HG02943 (cell line): ENCODE measurements around the gene MEOX2.

Experiments
- ATAC-seq: cut with Tn5 transposase; IDR thresholded peaks from one replicate; pipeline ENCODE4 v1.9.1; 2021; ENCODE audit warnings: mild to moderate bottlenecking, low read depth, moderate library complexity; ENCODE audit not compliant: unreplicated experiment

MEOX2 gene

GRCh38 chr7:15682111-15682510 is 4.4 kb downstream of the MEOX2 start:
- no peak for ATAC-seq

DNA sequence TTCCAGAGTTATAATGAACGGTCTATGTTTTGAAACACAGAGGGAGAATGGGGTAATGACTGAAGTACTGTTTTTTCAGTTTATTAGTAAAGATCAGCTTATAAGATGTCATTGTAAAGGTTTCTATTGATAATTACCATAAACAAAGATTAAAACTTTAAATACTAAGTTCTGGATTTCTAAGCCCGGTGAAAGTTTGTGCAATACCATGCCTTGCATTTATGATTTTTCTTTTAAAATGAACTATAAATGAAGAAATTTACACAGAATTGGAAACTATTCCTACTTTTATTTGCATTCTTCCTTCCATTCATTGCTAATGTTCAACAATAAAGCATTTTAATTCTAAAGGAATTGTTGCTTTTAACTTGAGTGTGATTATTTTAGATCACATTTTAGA is 4.9 kb downstream of the MEOX2 start:
- no peak for ATAC-seq

DNA sequence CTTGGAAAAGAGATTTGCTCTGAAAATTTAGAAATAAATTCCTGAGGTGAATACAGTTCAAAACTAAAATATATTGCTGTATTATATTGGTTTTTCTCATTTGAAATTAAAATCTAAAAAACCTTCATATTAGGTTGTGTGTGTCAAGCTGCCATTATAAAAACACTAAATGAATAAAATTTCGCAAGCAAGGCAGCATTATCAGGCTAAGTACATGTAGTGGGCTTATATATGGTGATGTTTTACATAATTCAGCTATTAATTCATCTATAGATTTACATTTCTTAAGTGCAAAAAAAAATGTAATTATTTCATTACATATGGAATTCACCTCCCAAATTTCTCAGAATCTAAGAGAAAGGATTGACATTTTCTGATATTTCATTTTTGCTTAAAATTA is 5.3 kb downstream of the MEOX2 start:
- no peak for ATAC-seq

GRCh38 chr7:15680446-15680845 is 6.0 kb downstream of the MEOX2 start:
- ATAC-seq = no peak

DNA sequence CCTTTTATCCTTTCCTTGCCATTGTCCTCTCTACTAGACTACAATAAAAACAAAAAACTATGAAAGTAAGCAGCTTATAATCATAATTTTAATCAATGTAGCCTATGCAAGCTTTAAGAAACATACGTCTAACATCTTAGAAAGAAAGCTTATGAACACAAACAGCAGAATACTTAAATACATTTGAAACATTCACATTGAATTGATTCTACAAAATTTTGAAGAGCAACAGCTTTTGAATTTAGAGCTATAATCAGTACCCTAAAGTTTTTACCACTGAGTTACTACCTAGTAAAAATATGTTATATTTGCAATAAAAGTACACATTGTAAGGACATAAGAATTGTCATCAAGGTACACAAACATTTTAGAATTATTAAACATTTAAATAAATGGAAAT is 7.2 kb downstream of the MEOX2 start:
- ATAC-seq = no peak

DNA sequence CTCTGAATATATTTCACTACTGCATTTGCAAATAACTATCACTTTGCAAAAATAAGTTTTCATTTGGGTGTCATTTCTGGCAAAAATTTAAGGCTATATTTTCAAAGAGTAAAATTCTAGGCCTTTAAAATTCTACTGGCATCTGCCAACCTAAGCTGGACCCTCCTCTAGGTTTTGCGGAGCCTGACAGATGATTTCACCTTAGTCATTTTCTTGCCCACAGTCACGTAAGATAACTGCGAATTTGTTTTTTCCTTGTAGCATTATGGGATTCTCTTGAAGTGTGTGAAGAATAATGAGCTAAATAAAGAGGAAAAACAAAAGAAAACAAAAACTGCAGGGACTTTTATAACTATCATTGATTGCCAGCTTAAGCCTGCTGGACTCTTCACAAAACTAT is 7.8 kb downstream of the MEOX2 start:
- ATAC-seq = no peak

- ATAC-seq = no peak
Measured at GRCh38 chr7:15675379-15675778, 11.1 kb downstream of the MEOX2 start.

GRCh38 chr7:15674586-15674985 is 11.9 kb downstream of the MEOX2 start:
- no peak for ATAC-seq

GRCh38 chr7:15669443-15670090 is 16.9 kb downstream of the MEOX2 start:
- ATAC-seq = no peak

GRCh38 chr7:15667991-15668390 is 18.5 kb downstream of the MEOX2 start:
- ATAC-seq = no peak

DNA sequence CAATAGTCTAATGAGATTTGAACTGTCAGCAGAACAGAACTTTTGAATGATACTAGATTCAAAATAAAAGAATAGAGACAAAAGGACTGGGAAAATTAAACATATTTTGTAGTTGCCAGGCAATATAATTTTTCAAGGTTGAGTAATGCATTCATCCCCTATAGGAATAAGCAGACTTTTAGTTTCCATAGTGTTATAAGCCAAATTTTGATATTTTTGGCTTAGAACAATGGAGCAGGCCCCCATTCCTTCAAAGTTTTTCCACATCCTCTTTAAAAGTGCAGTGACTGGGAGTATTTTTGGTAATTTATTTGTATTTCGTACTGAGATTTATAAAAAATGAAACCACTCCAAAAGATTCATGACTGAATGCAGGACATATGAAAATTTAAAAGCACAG is 24.0 kb downstream of the MEOX2 start:
- no peak for ATAC-seq

- ATAC-seq = no peak
Measured at GRCh38 chr7:15658247-15658646, 28.2 kb downstream of the MEOX2 start.

DNA sequence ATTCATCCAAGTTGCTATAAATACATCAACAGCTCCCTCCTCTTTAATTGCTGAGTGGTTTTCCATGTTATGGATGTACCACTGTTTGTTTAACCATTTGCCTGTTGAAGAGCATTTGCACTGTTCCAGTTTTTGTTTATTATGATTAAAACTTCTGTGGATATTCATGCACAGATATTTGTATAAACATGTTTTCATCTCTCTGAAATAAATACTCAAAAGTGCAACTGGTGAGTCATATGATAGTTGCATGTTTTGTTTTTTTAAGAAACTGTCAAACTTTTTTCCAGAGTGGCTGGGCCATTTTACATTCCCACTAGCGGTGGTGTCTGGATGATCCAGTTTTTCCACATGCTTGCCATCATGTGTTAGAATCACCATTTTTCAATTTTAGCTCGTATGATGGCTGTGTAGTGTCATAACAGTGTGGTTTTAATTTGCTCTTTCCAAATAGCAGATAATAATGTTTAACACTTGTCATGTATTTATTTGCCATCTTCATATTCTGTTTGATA is 33.6 kb downstream of the MEOX2 start:
- ATAC-seq = no peak

DNA sequence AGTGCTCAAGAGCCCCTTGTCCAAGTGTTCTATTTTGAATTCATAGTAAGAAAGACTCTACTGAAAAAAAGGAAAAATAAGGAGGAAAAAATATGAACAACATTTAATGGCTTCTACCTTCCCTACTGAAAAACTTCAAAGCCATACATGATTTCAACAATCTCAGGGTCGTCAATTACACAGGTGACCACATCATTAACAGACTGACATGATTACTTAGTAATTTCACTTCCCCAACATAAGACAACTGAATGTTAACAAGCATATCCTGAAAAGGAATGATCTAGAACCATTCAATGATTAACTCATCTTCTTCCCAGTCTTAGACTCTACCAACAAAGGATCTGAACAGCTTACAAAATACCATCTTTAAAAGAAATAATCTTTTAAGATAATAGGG is 34.8 kb downstream of the MEOX2 start:
- ATAC-seq = no peak

- ATAC-seq = no peak
Measured at GRCh38 chr7:15650787-15651186, 35.7 kb downstream of the MEOX2 start.

- ATAC-seq = no peak
Measured at GRCh38 chr7:15648461-15648961, 38.0 kb downstream of the MEOX2 start.

- ATAC-seq = no peak
Measured at GRCh38 chr7:15647309-15647708, 39.2 kb downstream of the MEOX2 start.

GRCh38 chr7:15643000-15643705 is 43.3 kb downstream of the MEOX2 start:
- no peak for ATAC-seq

DNA sequence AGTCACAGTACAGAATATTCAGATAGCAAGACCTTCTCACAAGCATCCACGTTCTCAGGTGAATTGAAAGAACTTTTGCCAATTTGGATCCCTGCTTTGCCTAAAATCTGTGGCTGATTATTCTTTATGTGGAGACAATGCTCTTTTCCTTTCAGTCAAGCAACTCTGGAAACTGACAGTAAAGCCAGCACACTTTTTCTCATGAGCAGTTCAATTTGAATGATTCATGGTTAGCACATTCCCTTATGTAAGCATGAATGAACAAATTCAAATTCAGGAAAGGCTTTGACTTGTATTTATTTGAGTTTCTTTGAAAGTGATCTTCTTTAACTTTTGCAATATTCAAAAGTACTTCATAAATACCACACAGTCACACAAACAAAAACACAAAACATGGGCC is 57.6 kb downstream of the MEOX2 start:
- ATAC-seq = no peak

- no peak for ATAC-seq
Measured at GRCh38 chr7:15626041-15626440, 60.4 kb downstream of the MEOX2 start.

DNA sequence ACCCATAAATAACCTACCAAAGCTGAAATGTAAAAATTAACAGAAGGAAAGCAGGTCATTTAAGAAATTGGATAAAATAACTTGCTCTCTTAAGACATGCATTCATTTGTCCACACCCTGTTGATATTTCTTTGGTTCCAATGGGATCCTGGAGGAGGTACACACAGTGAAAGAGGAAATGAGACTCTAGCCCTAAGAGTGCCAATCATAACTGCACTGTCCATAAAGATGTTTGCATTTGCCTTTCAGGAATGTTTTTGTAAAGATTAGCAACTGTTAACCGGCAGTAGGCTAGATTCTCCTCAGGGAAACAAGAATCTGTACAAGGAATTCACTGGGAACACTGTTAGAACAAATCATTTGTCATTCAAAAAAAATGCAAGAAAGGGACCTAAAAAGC is 61.0 kb downstream of the MEOX2 start:
- ATAC-seq = no peak

- ATAC-seq = no peak
Measured at GRCh38 chr7:15621468-15621867, 65.0 kb downstream of the MEOX2 start.
